Measurements from ENCODE around the gene SF3A2. TPM values are rescaled to one million over a fixed set of nuclear protein-coding genes. Genes with fewer than 3 reads are reported as not detected.

Gene SF3A2
- total and polyA plus RNA-seq, 2 donors (not counting 3 experiments of a cell fraction or from before 2014, with no cell fraction given), result 21.5 to 164 TPM

DNA sequence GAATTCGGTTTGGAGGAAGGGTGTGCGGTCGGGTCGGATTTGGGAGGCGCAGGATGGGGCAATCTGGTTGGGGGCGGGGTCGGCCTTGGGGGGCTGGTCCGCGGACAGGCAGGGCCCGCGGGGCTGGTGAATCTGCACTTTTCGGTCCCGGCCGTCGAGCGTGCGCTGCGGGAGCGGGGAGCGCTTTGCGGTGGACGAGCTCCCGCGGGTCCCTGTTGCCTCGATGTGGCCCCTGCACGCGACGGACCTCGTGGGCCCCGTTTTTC lies 33.5 kb downstream of the SF3A2 start:
- POLR2A ChIA-PET, result interaction anchor here (0.7 to 0.8 kb wide), 2 partner anchors 11 to 31 kb away, joined by 3 read pairs; no protein-coding TSS in a partner anchor
- no TSS peak for BruUV-seq (replicated peaks)
- dilution Hi-C loops (cut with MboI; ENCODE audit: extremely low pct_ligation_motif_present, low sequenced_read_pairs), result no loop called here
- peak overlapping the region; percentile 67 for H3K27ac ChIP-seq (ENCODE audit: insufficient read depth, low read depth, low read length)
- peaks cover 38% of the 10 kb centered on the region for H3K4me1 ChIP-seq (ENCODE audit: control insufficient read depth, extremely low read depth, insufficient read depth, low read length)
- FAIRE-seq (no peak), DNase-seq (ENCODE audit: low read depth, low spot score) (no peak)
- peak overlapping the region; percentile 90 for H3K9ac ChIP-seq (replicated peaks; ENCODE audit: extremely low read depth, insufficient read depth, low read length)
- CTCF ChIA-PET, result interaction anchor here (3.3 kb wide), 1 partner anchor 31 kb away, joined by 17 read pairs; no protein-coding TSS in a partner anchor
- H3K79me2 ChIP-seq (ENCODE audit: control insufficient read depth, insufficient read depth, low read length), result peaks cover 47% of the 10 kb centered on the region
- H2AFZ ChIP-seq (ENCODE audit: low read depth, low read length), result no peak overlapping the region
- no peaks in the 10 kb centered on the region for H3K9me3 ChIP-seq (replicated peaks; ENCODE audit: control insufficient read depth, insufficient read depth, low read length)
- H3K36me3 ChIP-seq (ENCODE audit: control insufficient read depth in 2 of 2, extremely low read depth in 1 of 2, insufficient read depth in 2 of 2, low read length in 2 of 2), result peaks cover 2 to 11% of the 10 kb centered on the region in 2 experiments
- peak overlapping the region; percentile 66 to 95 (median 92) for H3K4me3 ChIP-seq (replicated peaks in 1 of 3; ENCODE audit: insufficient read depth in 1 of 3, low read depth in 1 of 3, low read length in 3 of 3)
- peak overlapping the region; percentile 0 for H3K4me2 ChIP-seq (ENCODE audit: insufficient read depth, low read length)
- H3K9me1 ChIP-seq (replicated peaks; ENCODE audit: control insufficient read depth, extremely low read depth, insufficient read depth, low read length), result no peaks in the 10 kb centered on the region
- intact Hi-C loops (cut with micrococcal nuclease), result loop anchor here (5.0 kb wide), 1 partner anchor 342 kb away; no protein-coding TSS in a partner anchor
- peak; percentile 9 for TF ChIP-seq POLR2A (IDR thresholded peaks at IDR 0.05; ENCODE audit: low read depth, low read length)
- TF ChIP-seq GATA2 (IDR thresholded peaks at IDR 0.05; ENCODE audit: insufficient read depth, insufficient read length, low read depth, low read length), result no peak
- H3K27me3 ChIP-seq (ENCODE audit: control insufficient read depth in 2 of 2, insufficient read depth in 2 of 2, low read length in 2 of 2), result no peaks in the 10 kb centered on the region
- H4K20me1 ChIP-seq (replicated peaks; ENCODE audit: control insufficient read depth, extremely low read depth, insufficient read depth, low read length), result no peaks in the 10 kb centered on the region

GRCh38 chr19:2270423-2271233 lies 34.0 kb downstream of the SF3A2 start:
- H3K36me3 ChIP-seq (ENCODE audit: control insufficient read depth in 2 of 2, extremely low read depth in 1 of 2, insufficient read depth in 2 of 2, low read length in 2 of 2), result peaks cover 2 to 15% of the 10 kb centered on the region in 2 experiments
- DNase-seq (ENCODE audit: low read depth, low spot score) (peak; percentile 63), FAIRE-seq (no peak)
- no peaks in the 10 kb centered on the region for H3K9me1 ChIP-seq (replicated peaks; ENCODE audit: control insufficient read depth, extremely low read depth, insufficient read depth, low read length)
- H3K79me2 ChIP-seq (ENCODE audit: control insufficient read depth, insufficient read depth, low read length), result peaks cover 47% of the 10 kb centered on the region
- H3K27ac ChIP-seq (ENCODE audit: insufficient read depth, low read depth, low read length), result peak overlapping the region; percentile 67
- dilution Hi-C loops (cut with MboI; ENCODE audit: extremely low pct_ligation_motif_present, low sequenced_read_pairs), result no loop called here
- H2AFZ ChIP-seq (ENCODE audit: low read depth, low read length), result no peak overlapping the region
- H4K20me1 ChIP-seq (replicated peaks; ENCODE audit: control insufficient read depth, extremely low read depth, insufficient read depth, low read length), result no peaks in the 10 kb centered on the region
- peak overlapping the region; percentile 90 for H3K9ac ChIP-seq (replicated peaks; ENCODE audit: extremely low read depth, insufficient read depth, low read length)
- intact Hi-C loops (cut with micrococcal nuclease), result loop anchor here (5.0 kb wide), 1 partner anchor 342 kb away; no protein-coding TSS in a partner anchor
- no peaks in the 10 kb centered on the region for H3K27me3 ChIP-seq (ENCODE audit: control insufficient read depth in 2 of 2, insufficient read depth in 2 of 2, low read length in 2 of 2)
- peaks cover 38% of the 10 kb centered on the region for H3K4me1 ChIP-seq (ENCODE audit: control insufficient read depth, extremely low read depth, insufficient read depth, low read length)
- TF ChIP-seq POLR2A (IDR thresholded peaks at IDR 0.05; ENCODE audit: low read depth, low read length) (peak; percentile 35), JUN (IDR thresholded peaks at IDR 0.05; ENCODE audit: borderline replicate concordance, insufficient read depth, insufficient read length, low read depth) (no peak), POLR2AphosphoS5 (IDR thresholded peaks at IDR 0.05; ENCODE audit: insufficient read depth, low read depth, low read length) (no peak)
- TF ChIP-seq, protein P1, sequence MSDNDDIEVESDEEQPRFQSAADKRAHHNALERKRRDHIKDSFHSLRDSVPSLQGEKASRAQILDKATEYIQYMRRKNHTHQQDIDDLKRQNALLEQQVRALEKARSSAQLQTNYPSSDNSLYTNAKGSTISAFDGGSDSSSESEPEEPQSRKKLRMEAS (IDR thresholded peaks at IDR 0.05; ENCODE audit: insufficient read depth, insufficient read length), result no peak
- H3K9me3 ChIP-seq (replicated peaks; ENCODE audit: control insufficient read depth, insufficient read depth, low read length), result no peaks in the 10 kb centered on the region
- POLR2A ChIA-PET, result interaction anchor here (1.0 kb wide), 1 partner anchor 31 kb away, joined by 4 read pairs; no protein-coding TSS in a partner anchor
- peak overlapping the region; percentile 70 for H3K4me2 ChIP-seq (ENCODE audit: insufficient read depth, low read length)
- TSS peak; percentile 67 for BruUV-seq (replicated peaks)
- peak overlapping the region; percentile 66 to 95 (median 92) for H3K4me3 ChIP-seq (replicated peaks in 1 of 3; ENCODE audit: insufficient read depth in 1 of 3, low read depth in 1 of 3, low read length in 3 of 3)
- CTCF ChIA-PET, result interaction anchor here (1.0 to 3.3 kb wide), 4 partner anchors 31 to 340 kb away, joined by 3 to 17 read pairs (median 4); partner anchors contain the start of gene PLEKHJ1

All from endothelial cell of umbilical vein (primary cell).